HepG2 (cell line): ENCODE data around the gene DUS2. TPM values are rescaled to one million over a fixed set of nuclear protein-coding genes. Genes with fewer than 3 reads are reported as not detected.

Experiments
- DMAP1 ChIP-seq: IDR thresholded peaks from 2 replicates; pipeline ENCODE4 v1.6.1; 2016
- DNMT1 ChIP-seq: sonication (generic); formaldehyde crosslinking; IDR thresholded peaks from 2 replicates; pipeline ENCODE4 v1.5.1; 2020; ENCODE audit warnings: mild to moderate bottlenecking, missing genetic modification reagents
- KLF9 ChIP-seq: IDR thresholded peaks from 2 replicates; pipeline ENCODE4 v1.6.1; 2016; ENCODE audit warnings: low read depth
- NR2F2 ChIP-seq: IDR thresholded peaks from 2 replicates; pipeline ENCODE4 v1.6.1; 2012; ENCODE audit warnings: low read depth, inconsistent platforms, borderline replicate concordance
- PITX1 ChIP-seq: sonication (generic); formaldehyde crosslinking; IDR thresholded peaks from 2 replicates; pipeline ENCODE4 v1.5.1; 2020; ENCODE audit warnings: mild to moderate bottlenecking, missing genetic modification reagents
- RARA ChIP-seq: IDR thresholded peaks from 2 replicates; pipeline ENCODE4 v1.6.1; 2016; ENCODE audit warnings: missing genetic modification reagents, missing compliant biosample characterization
- REPIN1 ChIP-seq: sonication (generic); formaldehyde crosslinking; IDR thresholded peaks from 2 replicates; pipeline ENCODE4 v1.8.0; 2022; ENCODE audit warnings: missing genetic modification reagents, low read depth, mild to moderate bottlenecking, borderline replicate concordance
- TBP ChIP-seq: sonication (generic); formaldehyde crosslinking; IDR thresholded peaks from 2 replicates; pipeline ENCODE4 v1.5.0; 2020; ENCODE audit warnings: missing genetic modification reagents
- WIZ ChIP-seq: sonication (generic); formaldehyde crosslinking; IDR thresholded peaks from 2 replicates; pipeline ENCODE4 v1.5.1; 2020; ENCODE audit warnings: mild to moderate bottlenecking, missing genetic modification reagents
- ZNF124 ChIP-seq: sonication (generic); formaldehyde crosslinking; IDR thresholded peaks from 2 replicates; pipeline ENCODE4 v1.4.0; 2020; ENCODE audit warnings: missing genetic modification reagents
- ZNF34 ChIP-seq: sonication (generic); formaldehyde crosslinking; IDR thresholded peaks from 2 replicates; pipeline ENCODE4 v1.4.0; 2020; ENCODE audit warnings: mild to moderate bottlenecking, missing genetic modification reagents, borderline replicate concordance
- ZNF766 ChIP-seq: sonication (generic); formaldehyde crosslinking; IDR thresholded peaks from 2 replicates; pipeline ENCODE4 v1.5.0; 2020; ENCODE audit warnings: missing genetic modification reagents, borderline replicate concordance
- ZXDC ChIP-seq: sonication (generic); formaldehyde crosslinking; IDR thresholded peaks from 2 replicates; pipeline ENCODE4 v1.5.0; 2020; ENCODE audit warnings: mild to moderate bottlenecking, missing genetic modification reagents
- polyA plus RNA-seq, 8 experiments: library from polyadenylated mRNA; depleted of rRNA in 3 of 8; stranded (reverse) in 7 of 8; unstranded in 1 of 8; fragments of >200 nt; fragmentation: Illumina TruSeq in 4 of 8; extraction: Trizol in 4 of 8; gene quantifications; 2 replicates each; pipeline versions ENCODE4 v1.2.1 to v1.2.3, GENCODE V29; 2011 to 2016; ENCODE audit warnings: low read depth in 4 of 8, missing spikeins in 1 of 8, mixed read lengths in 1 of 8; ENCODE audit not compliant: insufficient read depth in 1 of 8
- total RNA-seq, 5 experiments: library from RNA; depleted of rRNA; stranded (reverse); fragments of >200 nt; fragmentation: Illumina TruSeq; extraction: Trizol; gene quantifications; 2 replicates each; pipeline ENCODE4 v1.2.3, GENCODE V29; 2016; ENCODE audit warnings: low read depth in 1 of 5
- TF ChIP-seq, protein P1 (sequence below): sonication (generic); formaldehyde crosslinking; IDR thresholded peaks from 2 replicates; pipeline ENCODE4 v1.8.0; 2022; ENCODE audit warnings: missing genetic modification reagents, mild to moderate bottlenecking, moderate library complexity, borderline replicate concordance
- TF ChIP-seq, protein P2 (sequence below): IDR thresholded peaks from 2 replicates; pipeline ENCODE4 v1.6.1; 2016; ENCODE audit warnings: missing biosample characterization, missing genetic modification reagents, low read depth
- TF ChIP-seq, protein P3 (sequence below): IDR thresholded peaks from 2 replicates; pipeline ENCODE4 v1.6.1; 2016; ENCODE audit warnings: control low read depth

The DUS2 gene
- total and polyA plus RNA-seq, 2 of the 13 experiments (the other 11 are each of a cell fraction or from before 2014, with no cell fraction given), result 17.8 to 25.1 TPM

- TF ChIP-seq ZNF766, result no peak
- peak; percentile 22; the same call in 1 of the 2 replicates for TF ChIP-seq TBP (CRISPR knock-in tag)
- peak; percentile 75; the same call in 1 of the 2 replicates for TF ChIP-seq DNMT1 (CRISPR knock-in tag)
- TF ChIP-seq KLF9 (CRISPR knock-in tag), result no peak
- TF ChIP-seq DMAP1, result peak; percentile 99
- peak; percentile 99 for TF ChIP-seq REPIN1 (CRISPR knock-in tag)
- TF ChIP-seq, protein P1, sequence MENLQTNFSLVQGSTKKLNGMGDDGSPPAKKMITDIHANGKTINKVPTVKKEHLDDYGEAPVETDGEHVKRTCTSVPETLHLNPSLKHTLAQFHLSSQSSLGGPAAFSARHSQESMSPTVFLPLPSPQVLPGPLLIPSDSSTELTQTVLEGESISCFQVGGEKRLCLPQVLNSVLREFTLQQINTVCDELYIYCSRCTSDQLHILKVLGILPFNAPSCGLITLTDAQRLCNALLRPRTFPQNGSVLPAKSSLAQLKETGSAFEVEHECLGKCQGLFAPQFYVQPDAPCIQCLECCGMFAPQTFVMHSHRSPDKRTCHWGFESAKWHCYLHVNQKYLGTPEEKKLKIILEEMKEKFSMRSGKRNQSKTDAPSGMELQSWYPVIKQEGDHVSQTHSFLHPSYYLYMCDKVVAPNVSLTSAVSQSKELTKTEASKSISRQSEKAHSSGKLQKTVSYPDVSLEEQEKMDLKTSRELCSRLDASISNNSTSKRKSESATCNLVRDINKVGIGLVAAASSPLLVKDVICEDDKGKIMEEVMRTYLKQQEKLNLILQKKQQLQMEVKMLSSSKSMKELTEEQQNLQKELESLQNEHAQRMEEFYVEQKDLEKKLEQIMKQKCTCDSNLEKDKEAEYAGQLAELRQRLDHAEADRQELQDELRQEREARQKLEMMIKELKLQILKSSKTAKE (CRISPR knock-in tag), result no peak; the same call in 1 of the 2 replicates
- peak; percentile 74 for TF ChIP-seq RARA (CRISPR knock-in tag)
- TF ChIP-seq, protein P2, sequence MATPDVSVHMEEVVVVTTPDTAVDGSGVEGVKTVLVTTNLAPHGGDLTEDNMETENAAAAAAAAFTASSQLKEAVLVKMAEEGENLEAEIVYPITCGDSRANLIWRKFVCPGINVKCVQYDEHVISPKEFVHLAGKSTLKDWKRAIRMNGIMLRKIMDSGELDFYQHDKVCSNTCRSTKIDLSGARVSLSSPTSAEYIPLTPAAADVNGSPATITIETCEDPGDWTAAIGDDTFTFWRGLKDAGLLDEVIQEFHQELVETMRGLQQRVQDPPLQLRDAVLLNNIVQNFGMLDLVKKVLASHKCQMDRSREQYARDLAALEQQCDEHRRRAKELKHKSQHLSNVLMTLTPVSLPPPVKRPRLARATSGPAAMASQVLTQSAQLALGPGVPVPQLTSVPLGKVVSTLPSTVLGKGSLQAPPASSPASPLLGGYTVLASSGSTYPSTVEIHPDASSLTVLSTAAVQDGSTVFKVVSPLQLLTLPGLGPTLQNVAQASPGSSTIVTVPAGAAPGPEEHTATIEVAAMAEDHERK (CRISPR knock-in tag), result peak; percentile 79
- peak; percentile 94; the same call in 1 of the 2 replicates for TF ChIP-seq ZXDC
- TF ChIP-seq ZNF124 (CRISPR knock-in tag), result peak; percentile 94
- TF ChIP-seq ZNF34 (CRISPR knock-in tag), result peak; percentile 92
- peak; percentile 70; the same call in 1 of the 2 replicates for TF ChIP-seq NR2F2
- peak; percentile 97 for TF ChIP-seq WIZ
- TF ChIP-seq, protein P3, sequence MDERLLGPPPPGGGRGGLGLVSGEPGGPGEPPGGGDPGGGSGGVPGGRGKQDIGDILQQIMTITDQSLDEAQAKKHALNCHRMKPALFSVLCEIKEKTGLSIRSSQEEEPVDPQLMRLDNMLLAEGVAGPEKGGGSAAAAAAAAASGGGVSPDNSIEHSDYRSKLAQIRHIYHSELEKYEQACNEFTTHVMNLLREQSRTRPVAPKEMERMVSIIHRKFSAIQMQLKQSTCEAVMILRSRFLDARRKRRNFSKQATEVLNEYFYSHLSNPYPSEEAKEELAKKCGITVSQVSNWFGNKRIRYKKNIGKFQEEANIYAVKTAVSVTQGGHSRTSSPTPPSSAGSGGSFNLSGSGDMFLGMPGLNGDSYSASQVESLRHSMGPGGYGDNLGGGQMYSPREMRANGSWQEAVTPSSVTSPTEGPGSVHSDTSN (CRISPR knock-in tag), result no peak
- TF ChIP-seq PITX1 (CRISPR knock-in tag), result peak; percentile 87
Measured at GRCh38 chr16:68022728-68023537, at the start of gene DUS2, which contains the start of gene DDX28 (continued).
